Middle frontal gyrus (tissue), 1 donor: ENCODE results near the gene PPAN.

Source experiments
- DNase-seq: peaks from one replicate; pipeline ENCODE4 v3.0.0-alpha.2; 2015; ENCODE audit warnings: low spot score; ENCODE audit errors: extremely low spot score

Gene PPAN

DNA sequence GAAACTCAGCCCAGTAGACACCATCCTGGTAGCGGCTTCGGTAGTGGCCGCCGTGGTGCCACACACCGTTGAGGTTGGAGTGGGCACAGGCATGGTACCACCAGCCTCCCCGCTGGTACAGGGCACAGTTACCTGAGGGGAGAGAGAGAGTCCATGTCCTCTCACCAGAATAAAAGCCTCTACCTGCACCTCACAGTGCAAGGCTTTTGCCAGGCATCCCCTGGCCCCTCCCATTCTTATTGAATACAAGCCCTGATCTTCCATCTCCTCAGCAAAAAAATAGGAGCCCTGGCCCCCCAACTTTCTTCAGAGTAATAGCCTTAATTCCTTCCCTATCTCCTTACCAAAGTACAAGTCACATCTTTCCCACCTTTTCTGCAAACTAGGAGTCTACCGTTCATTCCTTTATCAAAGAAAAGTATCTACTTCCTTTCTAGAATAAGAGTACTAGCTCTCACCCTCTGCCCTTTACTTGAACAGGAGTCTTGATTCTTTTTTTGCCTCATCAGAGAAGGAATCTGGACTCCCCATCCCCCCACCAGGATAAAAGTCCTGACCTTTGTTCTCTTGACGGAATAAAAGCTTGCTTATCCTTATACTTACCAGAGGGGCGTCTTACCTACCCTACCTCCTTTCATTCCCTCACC, 13.4 kb upstream of the PPAN start:
- DNase-seq, result no peak

DNA sequence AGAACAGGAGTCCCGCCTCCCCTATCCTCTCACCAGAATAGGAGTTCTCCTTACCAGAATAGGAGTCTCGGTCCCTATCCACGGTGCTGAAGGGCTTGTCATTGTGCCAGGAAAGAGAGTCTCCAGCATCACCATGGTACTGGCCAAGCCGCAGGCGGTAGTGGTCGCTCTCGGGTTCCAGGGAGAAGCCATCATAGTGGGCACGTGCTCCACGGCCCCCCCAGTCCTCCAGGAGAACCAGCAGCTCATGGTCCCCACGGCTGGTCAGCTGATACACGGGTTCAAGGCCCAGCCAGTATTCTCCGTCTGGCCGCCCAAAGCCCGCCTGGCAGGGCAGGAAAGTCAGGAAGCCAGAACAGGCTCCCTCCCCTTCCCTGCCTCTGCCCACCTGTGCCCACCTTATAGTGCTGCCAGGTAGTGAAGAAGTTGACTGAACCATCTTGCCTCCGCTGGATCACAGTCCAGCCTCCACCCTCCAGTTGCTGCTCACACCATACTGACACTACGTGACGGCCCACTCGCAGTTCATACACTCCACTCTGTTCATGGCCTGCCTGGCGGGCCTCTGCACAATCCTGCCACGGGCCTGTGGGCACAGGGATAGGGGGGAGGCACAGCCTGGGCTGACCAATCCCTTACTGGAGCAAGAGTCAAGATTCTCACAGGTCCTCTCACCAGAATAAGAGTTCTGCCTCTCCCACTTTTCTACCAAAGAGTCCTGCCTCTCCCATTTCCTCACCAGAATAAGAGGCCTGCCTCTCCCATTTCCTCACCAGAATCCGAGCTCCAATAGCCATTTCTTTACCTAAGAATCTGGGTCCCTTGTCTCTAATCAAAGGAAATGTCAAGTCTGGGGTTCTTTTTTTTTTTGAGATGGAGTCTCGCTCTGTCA, 12.6 kb upstream of the PPAN start:
- DNase-seq, result no peak

DNA sequence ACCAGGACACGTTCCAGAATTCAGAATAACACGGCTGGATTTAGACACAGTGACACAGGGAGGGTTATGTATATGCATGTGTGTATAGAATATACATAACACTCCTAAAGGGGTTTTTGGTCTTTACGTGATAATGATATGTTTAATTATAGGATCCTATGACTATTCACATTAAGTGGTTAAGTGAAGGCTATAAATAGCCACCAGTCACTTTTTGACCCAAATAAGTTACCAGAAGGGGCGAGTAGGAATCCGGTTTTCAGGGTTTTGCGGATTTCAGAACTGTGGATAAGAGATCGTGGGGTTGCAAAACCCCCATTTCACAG, 10.6 kb upstream of the PPAN start:
- no peak for DNase-seq

DNA sequence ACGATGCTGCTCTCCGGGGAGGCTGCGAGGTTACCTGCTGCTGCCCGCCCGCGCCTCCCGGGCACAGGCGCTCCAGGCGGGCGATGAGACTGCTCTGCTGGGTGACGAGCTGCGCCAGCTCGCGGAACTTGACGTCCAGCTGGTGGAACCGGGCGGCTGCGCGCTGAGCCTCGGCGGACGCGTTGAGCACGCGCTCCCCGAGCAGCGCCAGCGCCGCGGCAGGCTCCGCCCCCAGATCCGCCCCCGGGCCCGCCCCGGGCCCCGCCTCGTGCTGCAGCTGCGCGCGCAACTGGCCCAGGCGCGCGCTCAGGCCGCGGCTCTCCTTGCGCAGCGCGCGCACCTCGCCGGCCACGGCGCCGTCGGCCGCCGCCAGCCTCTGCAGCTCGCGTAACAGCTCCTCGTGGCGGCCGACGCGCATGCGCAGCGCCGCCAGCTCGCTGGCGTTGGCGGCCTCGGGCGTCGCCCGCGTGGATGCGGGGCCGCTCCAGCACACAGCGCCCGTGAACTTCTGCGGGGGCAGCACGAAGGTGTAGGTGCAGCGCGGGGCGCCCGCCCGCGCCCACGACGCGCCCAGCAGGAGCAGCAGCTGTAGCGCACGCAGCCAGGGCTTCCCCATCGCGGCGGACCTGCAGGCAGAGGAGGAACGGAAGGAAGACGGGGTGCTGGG, 10.1 kb upstream of the PPAN start:
- peak; percentile 84 for DNase-seq

DNA sequence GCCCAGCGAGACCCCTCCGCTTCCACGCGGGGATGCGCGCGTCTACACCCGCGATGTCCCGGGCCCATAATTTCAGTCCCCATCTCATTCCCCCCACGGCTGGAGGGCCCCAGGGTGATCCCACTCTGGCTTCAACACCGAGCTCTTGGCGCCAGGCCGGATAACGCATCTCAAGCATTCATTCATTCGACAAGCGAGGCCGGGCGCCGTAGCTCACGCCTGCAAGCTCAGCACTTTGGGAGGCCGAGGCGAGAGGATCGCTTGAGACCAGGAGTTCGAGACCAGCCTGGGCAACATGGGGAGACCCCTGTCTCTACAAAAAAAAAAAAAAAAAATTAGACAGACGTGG, 9.6 kb upstream of the PPAN start:
- DNase-seq, result no peak

DNA sequence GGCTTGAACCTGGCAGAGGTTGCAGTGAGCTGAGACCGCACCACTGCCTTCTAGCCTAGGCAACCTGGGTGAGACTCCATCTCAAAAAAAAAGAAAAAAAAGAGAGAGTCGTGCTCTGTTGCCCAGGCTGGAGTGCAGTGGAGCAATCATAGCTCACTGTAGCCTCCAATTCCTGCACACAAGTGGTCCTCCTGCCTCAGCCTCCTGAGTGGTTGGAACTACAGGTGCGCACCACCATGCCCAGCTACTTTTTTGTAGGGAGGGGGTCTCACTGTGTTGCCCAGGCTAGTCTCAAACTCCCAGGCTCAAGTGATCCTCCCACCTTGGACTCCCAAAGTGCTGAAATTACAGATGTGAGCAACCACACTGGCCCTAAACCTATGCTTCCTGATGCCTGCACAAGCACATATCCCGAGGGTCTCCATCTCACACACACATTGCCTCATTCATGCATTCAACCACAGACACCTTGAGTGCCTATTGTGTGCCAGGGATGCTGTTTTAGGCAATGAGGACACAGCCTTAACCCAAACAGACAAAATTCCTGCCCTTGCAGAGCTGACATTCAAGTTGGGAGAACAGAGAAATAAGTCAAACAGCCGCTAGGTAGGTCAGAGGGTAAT, 5.9 kb upstream of the PPAN start:
- no peak for DNase-seq

DNA sequence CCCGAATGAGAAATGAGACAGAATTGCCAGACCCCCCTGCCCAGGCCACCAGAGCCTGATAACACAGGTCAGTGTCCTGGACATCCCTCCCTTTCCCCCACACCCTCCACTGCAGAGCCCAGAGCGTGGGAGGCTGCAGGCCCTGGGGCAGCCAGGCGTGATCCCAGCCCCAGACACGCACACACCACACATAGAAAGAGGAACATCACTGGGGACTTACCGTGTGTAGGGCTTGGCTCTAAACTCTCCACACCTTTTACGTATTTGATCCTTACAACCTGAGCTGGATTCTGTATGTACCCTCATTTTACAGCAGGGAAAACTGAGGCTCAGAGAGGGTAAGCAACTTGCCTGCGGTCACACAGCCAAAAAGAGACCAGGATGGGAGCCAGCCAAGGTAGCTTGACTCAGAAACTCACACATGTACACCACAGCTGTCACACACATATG, 3.4 kb upstream of the PPAN start:
- no peak for DNase-seq

DNA sequence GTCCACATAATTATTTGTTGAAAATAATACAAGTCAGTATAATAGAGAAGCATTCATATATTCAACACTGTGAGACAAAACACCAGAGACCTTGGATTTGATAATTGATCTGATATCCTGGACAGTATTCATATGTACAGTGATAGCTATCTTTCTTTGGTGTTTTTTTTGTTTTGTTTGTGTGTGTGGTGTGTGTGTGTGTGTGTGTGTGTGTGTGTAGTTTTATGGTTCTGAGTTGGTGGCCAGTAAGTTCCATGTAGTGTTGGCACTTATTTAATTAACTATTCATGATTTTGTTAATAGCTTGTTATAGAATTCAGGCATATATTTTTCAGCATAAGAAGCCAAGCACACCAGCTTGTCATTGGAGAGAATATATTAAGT, 2.0 kb upstream of the PPAN start:
- DNase-seq, result no peak

DNA sequence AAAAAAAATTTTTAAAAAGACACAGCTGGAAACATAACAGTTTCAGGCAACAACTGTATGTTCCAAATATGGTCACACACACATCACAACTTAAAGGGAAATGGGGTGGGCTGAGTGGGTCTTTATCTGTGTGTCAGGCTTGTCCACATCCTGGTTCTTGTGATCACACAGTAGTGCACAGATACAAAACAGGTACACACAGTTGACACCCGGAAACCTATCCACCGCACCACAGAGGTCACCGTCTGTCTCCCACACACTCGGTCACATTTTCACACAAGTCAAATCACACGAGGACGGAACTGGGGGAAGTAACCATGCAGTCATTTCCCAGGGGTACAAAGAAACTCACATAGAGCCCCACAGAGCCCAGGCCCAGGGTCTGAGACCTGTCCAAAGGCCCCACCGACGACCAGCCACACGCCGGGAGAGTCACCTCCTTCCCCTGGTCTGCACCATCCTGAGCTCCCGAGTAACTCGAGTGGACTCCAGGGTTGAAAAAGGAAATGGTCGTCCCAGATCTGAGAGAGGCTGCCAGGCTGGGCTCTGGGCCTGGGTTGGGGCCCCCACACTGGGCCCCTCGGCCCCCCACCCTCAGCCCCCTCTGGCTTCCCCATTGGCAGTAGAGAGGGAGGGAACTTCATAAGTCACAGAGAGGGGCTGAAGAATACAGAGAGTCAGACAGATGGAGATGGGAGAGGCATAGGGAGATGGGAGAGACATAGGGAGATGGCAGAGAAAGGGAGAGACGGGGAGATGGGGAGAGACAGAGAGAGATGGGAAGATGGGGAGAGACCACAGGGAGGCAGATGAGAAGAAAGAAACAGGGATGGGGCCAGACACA, 1.3 kb upstream of the PPAN start:
- DNase-seq, result no peak

DNA sequence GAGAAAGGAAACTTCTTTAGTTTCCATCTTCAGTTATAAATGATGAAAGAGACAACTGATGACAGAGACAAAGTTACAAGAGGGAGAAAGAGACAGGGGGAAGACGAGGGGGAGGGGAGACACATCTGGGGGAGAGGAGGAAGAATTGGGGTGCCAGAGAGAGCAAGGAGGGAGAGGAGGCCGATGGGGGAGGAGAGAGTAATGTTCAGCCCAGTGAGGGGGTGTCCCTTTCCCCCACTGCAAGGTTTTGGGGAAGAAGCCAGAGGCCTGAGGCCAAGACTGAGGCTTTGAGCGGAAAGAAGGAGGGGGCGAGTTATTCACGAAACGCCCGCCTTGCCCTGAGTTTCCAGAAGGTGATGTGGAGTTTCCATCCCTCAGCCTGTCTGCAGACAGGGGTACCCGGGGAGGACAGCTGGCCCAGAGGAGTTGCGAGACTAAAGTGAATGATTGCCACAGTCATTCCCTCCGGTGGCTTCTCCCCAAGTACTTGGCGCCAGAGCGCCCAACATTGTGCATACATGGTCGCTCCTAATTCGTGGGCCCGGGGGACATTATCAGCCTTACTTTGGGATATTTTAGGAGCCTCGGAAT, 558 bp upstream of the PPAN start:
- no peak for DNase-seq

DNA sequence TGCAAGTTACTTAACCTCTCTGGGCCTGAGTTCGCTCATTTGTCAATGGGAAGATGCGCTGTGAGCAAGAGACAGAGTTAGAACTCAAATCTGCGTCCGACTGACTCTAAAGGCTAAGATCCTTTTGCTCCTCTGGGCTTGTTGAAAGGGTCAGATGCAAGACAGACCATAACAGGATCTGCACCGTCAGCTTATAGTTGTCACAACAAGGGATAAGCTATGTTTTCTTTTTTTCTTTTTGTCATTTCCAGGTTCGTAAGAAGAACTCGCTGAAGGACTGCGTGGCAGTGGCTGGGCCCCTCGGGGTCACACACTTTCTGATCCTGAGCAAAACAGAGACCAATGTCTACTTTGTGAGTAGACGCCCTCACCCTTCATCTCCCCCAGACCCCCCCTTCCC, 1.1 kb downstream of the PPAN start:
- DNase-seq, result no peak

DNA sequence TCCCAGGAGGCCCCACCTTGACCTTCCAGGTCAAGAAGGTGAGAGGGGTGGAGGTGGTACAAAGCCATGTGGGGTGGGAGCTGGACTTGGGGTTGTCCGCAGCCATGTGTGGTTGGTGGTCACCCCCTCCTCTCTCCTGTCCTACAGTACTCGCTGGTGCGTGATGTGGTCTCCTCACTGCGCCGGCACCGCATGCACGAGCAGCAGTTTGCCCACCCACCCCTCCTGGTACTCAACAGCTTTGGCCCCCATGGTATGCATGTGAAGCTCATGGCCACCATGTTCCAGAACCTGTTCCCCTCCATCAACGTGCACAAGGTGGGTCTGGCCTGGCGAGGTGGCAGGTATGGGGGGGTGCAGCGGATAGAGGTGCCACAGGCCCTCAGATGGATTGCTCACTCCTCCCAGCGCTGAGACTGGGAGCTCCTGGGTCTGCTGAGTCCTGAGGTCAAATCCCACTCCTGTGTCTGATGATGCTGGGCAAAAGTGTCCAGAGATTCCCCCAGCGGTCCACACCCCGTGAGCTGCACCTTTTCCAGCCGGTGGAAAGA, 1.7 kb downstream of the PPAN start:
- DNase-seq, result no peak

DNA sequence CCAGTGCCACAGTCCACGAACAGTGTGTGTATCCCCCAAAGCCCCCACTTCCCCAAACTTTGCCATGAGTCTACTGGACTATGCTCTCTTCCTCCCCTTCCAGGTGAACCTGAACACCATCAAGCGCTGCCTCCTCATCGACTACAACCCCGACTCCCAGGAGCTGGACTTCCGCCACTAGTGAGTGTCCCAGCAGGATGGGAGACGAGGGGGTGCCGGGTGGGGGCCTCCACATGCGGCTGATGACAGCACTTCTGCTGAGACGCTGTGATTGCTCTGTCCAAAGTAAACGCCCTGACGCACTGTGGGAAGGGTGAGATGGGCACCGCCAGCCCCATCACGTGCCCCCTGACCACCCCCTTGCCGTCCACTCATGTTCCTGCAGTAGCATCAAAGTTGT, 3.4 kb downstream of the PPAN start:
- DNase-seq, result no peak

DNA sequence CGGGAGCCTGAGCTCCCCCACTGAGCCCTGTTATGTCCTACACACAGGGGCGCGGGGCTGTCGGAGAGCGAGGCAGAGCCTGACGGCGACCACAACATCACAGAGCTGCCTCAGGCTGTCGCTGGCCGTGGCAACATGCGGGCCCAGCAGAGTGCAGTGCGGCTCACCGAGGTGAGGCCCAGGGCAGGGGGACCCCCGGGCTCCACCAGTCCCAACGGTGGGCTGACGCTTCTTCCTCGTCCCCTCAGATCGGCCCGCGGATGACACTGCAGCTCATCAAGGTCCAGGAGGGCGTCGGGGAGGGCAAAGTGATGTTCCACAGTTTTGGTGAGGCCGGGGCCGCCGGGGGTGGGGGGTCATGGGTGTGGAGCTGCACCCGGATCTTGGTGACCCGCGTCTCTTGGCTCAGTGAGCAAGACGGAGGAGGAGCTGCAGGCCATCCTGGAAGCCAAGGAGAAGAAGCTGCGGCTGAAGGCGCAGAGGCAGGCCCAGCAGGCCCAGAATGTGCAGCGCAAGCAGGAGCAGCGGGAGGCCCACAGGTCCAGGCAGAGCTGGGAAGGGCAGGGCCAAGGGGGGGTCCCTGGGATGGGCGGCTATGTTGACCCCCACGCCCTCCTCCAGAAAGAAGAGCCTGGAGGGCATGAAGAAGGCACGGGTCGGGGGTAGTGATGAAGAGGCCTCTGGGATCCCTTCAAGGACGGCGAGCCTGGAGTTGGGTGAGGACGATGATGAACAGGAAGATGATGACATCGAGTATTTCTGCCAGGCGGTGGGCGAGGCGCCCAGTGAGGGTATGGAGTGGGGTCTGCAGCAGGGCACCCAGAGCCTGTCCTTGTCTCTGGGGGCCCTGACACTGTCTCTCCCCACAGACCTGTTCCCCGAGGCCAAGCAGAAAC, 4.2 kb downstream of the PPAN start:
- no peak for DNase-seq

DNA sequence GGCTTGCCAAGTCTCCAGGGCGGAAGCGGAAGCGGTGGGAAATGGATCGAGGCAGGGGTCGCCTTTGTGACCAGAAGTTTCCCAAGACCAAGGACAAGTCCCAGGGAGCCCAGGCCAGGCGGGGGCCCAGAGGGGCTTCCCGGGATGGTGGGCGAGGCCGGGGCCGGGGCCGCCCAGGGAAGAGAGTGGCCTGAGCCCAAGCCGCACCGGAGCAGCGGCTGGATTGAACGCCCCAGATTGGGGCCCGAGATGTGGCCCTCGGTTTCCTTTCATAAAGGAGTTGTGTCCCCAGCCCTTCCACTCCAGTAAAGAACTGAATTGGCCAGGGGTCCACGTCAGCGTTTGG, 4.8 kb downstream of the PPAN start:
- DNase-seq, result no peak

DNA sequence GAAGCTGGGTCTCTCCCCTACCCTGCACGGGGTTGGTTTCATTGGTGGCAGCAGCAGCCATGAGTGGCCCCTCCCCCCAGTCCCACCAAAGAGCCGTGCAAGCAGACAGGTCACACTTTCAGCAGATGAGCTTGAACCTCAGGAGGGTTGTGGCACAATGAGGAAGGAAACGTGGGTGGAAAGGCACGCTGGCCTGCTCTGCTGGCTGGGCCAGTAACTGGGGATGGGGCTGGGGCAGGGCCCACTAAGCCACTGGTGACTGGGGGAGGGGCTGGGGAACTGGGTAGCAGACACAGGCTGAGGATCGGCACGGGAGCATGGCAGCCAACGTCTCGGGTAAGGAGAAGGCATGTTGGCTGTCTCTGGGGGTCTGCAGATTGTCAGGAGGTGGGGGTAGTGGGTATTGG, 5.2 kb downstream of the PPAN start, which contains the start of gene P2RY11:
P2RY11 (plus strand) TSS at position 289 of the 407 bp plus-strand sequence; CDS start at position 318, 29 bp downstream.
- DNase-seq, result no peak

DNA sequence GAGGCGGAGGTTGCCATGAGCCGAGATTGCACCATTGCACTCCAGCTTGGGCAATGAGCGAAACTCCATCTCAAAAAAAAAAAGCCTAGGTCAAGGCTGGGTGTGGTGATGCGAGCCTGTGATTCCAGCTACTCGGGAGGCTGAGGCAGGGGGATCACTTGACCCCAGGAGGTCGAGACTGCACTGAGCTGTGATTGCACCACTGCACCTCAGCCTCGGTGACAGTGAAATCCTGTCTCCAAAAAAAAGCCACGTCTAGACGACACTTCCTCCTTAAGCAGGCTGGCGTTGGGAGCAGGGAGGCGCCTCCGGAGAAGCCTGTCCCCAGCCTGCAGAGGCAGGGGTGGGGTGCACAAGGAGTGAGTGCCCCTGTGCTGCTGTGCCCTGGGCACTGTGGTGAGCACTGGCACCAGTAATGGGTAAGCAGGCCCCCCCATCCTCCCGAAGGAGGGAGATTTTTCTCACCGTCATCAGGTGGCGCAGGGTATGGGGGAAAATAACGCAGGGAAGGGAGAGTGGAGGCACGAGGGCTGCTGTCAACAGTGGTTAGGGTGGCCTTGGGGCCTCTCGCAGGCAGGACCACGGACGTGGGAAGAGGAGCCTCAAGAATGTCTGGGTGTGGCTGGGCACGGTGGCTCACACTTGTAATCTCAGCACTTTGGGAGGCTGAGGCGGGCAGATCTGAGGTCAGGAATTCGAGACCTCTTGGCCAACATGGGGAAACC, 6.0 kb downstream of the PPAN start:
- no peak for DNase-seq

DNA sequence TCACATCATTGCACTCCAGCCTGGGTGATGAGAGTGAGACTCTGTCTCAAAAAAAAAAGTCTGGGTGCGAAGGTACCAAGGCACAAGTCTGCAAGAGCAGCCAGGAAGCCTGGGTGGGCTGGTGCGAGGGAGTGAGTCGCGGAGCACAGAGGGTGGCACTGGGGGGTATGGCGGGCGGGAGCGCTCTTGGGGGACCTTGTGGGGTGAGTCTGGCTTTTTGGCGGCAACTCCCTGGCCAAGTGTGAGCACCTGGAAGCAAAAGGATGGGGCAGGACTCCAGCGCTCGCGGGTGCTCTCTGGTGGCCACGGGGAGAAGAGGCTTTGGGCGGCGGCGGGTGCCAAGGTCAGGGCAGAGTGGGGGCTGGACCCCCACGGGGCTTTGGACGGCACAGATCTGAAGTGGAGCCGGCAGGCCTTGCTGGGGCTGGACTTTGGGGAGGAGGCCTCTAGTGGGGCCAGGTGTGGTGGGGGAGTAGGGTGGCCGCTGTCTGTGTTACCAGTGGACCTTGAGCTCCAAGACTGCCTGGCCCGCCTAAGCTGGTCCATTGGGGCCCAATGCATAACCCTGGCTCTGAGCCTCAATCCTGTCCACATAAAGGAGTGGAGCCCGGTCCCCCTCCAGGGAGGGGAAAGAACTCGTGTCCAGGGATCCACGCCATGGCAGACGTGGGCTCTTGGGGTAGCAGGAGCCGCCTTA, 6.9 kb downstream of the PPAN start:
- DNase-seq, result no peak
